Peyer's patch (tissue), 4 donors: ENCODE measurements around the gene RNF150.

Source experiments
- POLR2A ChIP-seq, 2 donors: fragments of 450-650 bp; IDR thresholded peaks; one replicate each; pipeline ENCODE4 v1.5.1; 2017; ENCODE audit warnings: antibody characterized with exemption in 2 of 2, mild to moderate bottlenecking in 2 of 2, moderate library complexity in 2 of 2
- TF ChIP-seq, protein P1 (sequence below), 6 experiments: fragments of 450-650 bp in 4 of 6; fragments of 200-600 bp in 2 of 6; sonication (generic) in 1 of 6; IDR thresholded peaks; one replicate each; pipeline ENCODE4 v1.5.1; 2017 to 2019; ENCODE audit warnings: antibody characterized with exemption in 6 of 6, mild to moderate bottlenecking in 3 of 6, moderate library complexity in 1 of 6

DNA sequence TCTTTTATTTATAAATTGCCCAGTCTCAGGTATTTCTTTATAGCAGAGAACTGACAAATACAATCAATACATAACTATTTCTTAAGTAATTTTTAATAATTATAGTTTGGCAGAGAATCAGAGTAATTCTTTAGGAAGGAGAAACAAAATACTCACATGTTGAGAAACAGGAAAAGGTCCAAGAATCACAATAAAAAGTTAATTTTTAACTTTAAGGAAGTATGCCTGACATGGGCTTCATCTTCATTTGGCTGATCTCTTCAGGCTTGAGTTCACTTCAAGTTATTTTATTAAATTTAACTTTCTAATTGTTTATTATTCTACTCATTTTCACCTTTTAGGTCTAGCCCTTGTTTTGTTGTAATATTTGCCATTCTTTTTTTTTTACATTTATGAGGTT, 36.1 kb upstream of the RNF150 start:
- TF ChIP-seq, protein P1, sequence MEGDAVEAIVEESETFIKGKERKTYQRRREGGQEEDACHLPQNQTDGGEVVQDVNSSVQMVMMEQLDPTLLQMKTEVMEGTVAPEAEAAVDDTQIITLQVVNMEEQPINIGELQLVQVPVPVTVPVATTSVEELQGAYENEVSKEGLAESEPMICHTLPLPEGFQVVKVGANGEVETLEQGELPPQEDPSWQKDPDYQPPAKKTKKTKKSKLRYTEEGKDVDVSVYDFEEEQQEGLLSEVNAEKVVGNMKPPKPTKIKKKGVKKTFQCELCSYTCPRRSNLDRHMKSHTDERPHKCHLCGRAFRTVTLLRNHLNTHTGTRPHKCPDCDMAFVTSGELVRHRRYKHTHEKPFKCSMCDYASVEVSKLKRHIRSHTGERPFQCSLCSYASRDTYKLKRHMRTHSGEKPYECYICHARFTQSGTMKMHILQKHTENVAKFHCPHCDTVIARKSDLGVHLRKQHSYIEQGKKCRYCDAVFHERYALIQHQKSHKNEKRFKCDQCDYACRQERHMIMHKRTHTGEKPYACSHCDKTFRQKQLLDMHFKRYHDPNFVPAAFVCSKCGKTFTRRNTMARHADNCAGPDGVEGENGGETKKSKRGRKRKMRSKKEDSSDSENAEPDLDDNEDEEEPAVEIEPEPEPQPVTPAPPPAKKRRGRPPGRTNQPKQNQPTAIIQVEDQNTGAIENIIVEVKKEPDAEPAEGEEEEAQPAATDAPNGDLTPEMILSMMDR (IDR thresholded peaks at IDR 0.05) = no peak
- TF ChIP-seq POLR2A (IDR thresholded peaks at IDR 0.05) = no peak
